HCT116 (cell line): ENCODE results near the gene KLHL11. TPM values are rescaled to one million over a fixed set of nuclear protein-coding genes. Genes with fewer than 3 reads are reported as not detected.
"Not testable (repeated sequence)": the region's sequence is repeated elsewhere in the genome, so short reads cannot be mapped to it uniquely, and the experiment has no call there.

ENCODE experiments used
- ATAC-seq: fragments of 200-7000 bp; cut with Tn5 transposase; 2 replicates; pipeline ENCODE4 v1.9.1; 2020; ENCODE audit warnings: mild to moderate bottlenecking, moderate library complexity
- BruUV-seq: library from RNA; stranded (reverse); fragments of 400-500 nt; replicated peaks from 2 replicates; lab custom pipeline; 2021; lab: Mats Ljungman, UMichigan
- CTCF ChIA-PET: fragments of 300-600 bp; sonication (Branson Sonifier 250); formaldehyde crosslinking; loops from one replicate; lab custom pipeline; 2021; ENCODE audit warnings: antibody characterized with exemption; lab: Charles Lee
- POLR2A ChIA-PET: fragments of 300-600, 350-600 bp; sonication (Branson Sonifier 250); formaldehyde crosslinking; loops from one replicate; lab custom pipeline; 2021; ENCODE audit warnings: antibody characterized with exemption; lab: Charles Lee
- RAD21 ChIA-PET, 2 experiments: fragments of 300-600 bp; sonication (Branson Sonifier 250); formaldehyde crosslinking; loops; one replicate each; lab custom pipeline; 2023; ENCODE audit warnings: low total read pairs in 2 of 2; ENCODE audit not compliant: uncharacterized antibody in 2 of 2, unreplicated experiment in 2 of 2, low non-redundant PET in 1 of 2; lab: Charles Lee
- DNase-seq: peaks from one replicate; pipeline ENCODE4 v3.0.0-alpha.2; 2010; ENCODE audit warnings: low read depth, low spot score
- H2AFZ ChIP-seq: fragments of 200-600 bp; shearing (Covaris generic), sonication (generic); 2 replicates; pipeline ENCODE4 v1.6.1; 2017; ENCODE audit warnings: low read depth, mixed run types, mixed read lengths, antibody characterized with exemption, low read length; ENCODE audit not compliant: poor library complexity, severe bottlenecking
- H3K27ac ChIP-seq: 2 replicates; pipeline ENCODE4 v1.5.1; 2012; ENCODE audit warnings: low read depth, low read length
- H3K27me3 ChIP-seq: fragments of 200-600 bp; sonication (generic); 2 replicates; pipeline ENCODE4 v1.6.1; 2016; ENCODE audit warnings: mixed run types, low read length, mixed read lengths; ENCODE audit not compliant: insufficient read depth
- H3K36me3 ChIP-seq, 2 experiments: fragments of 200-500 bp in 1 of 2; fragments of 200-600 bp in 1 of 2; sonication (Bioruptor generic) in 1 of 2; sonication (generic) in 1 of 2; 2 replicates each; pipeline versions ENCODE4 v1.5.1 to v1.6.1; 2014 to 2016; ENCODE audit warnings: low read length in 2 of 2, inconsistent platforms in 1 of 2, mixed read lengths in 1 of 2, mixed run types in 1 of 2; ENCODE audit not compliant: insufficient read depth in 2 of 2, control insufficient read depth in 1 of 2
- H3K4me1 ChIP-seq, 2 experiments: fragments of 200-600 bp in 1 of 2; sonication (generic) in 1 of 2; 2 replicates each; pipeline versions ENCODE4 v1.5.1 to v1.6.1; 2012 to 2017; ENCODE audit warnings: low read length in 2 of 2, inconsistent platforms in 1 of 2, mild to moderate bottlenecking in 1 of 2, mixed read lengths in 1 of 2, mixed run types in 1 of 2, moderate library complexity in 1 of 2; ENCODE audit not compliant: insufficient read depth in 2 of 2, control insufficient read depth in 1 of 2
- H3K4me2 ChIP-seq: fragments of 200-600 bp; sonication (generic); 2 replicates; pipeline ENCODE4 v1.6.1; 2017; ENCODE audit warnings: mixed run types, low read length, mixed read lengths
- H3K4me3 ChIP-seq, 2 experiments: fragments of 200-600 bp in 1 of 2; sonication (generic) in 1 of 2; replicated peaks in 1 of 2; 2 replicates each; pipeline ENCODE4 v1.5.1; 2011 to 2016; ENCODE audit warnings: low read length in 2 of 2, control low read depth in 1 of 2, low read depth in 1 of 2, mild to moderate bottlenecking in 1 of 2, mixed read lengths in 1 of 2, mixed run types in 1 of 2
- H3K79me2 ChIP-seq: fragments of 200-600 bp; sonication (generic); 2 replicates; pipeline ENCODE4 v1.6.1; 2017; ENCODE audit warnings: mild to moderate bottlenecking, mixed run types, low read length, moderate library complexity, mixed read lengths; ENCODE audit not compliant: insufficient read depth
- H3K9ac ChIP-seq: fragments of 200-600 bp; sonication (generic); 2 replicates; pipeline ENCODE4 v1.6.1; 2016; ENCODE audit warnings: low read length, mixed read lengths
- H3K9me2 ChIP-seq: fragments of 200-600 bp; sonication (generic), shearing (Covaris generic); 2 replicates; pipeline ENCODE4 v1.6.1; 2017; ENCODE audit warnings: mixed run types, mild to moderate bottlenecking, moderate library complexity; ENCODE audit not compliant: insufficient read depth
- H3K9me3 ChIP-seq, 2 experiments: fragments of 200-500 bp in 1 of 2; fragments of 200-600 bp in 1 of 2; sonication (Bioruptor generic) in 1 of 2; sonication (generic) in 1 of 2; 2 replicates each; pipeline ENCODE4 v1.6.1; 2014 to 2017; ENCODE audit warnings: low read length in 2 of 2, mixed read lengths in 2 of 2, inconsistent platforms in 1 of 2, low read depth in 1 of 2, mild to moderate bottlenecking in 1 of 2, mixed run types in 1 of 2, moderate library complexity in 1 of 2; ENCODE audit not compliant: control insufficient read depth in 1 of 2, insufficient read depth in 1 of 2
- H4K20me1 ChIP-seq: fragments of 200-600 bp; sonication (generic), shearing (Covaris generic); 2 replicates; pipeline ENCODE4 v1.6.1; 2017; ENCODE audit warnings: mixed run types, mild to moderate bottlenecking, moderate library complexity; ENCODE audit not compliant: insufficient read depth
- ZNF274 ChIP-seq: fragments of 200-500 bp; sonication (Bioruptor generic); IDR thresholded peaks from 2 replicates; pipeline ENCODE4 v1.6.1; 2014; ENCODE audit warnings: mild to moderate bottlenecking, low read depth, low read length, inconsistent platforms
- intact Hi-C: fragments of 100-400 bp; cut with micrococcal nuclease; formaldehyde crosslinking; loops from 2 replicates; pipeline ENCODE4 v1.10.0; 2022
- total RNA-seq: library from RNA; stranded (reverse); gene quantifications from one replicate; pipeline ENCODE4 v1.2.1, GENCODE V29; 2021; ENCODE audit not compliant: unreplicated experiment

The KLHL11 gene
- total RNA-seq, 1 experiment from 2014 or later, result 22.4 TPM

GRCh38 chr17:41851382-41851781 lies 13.8 kb downstream of the KLHL11 start:
- intact Hi-C loops, H3K4me1 ChIP-seq, H3K27me3 ChIP-seq, BruUV-seq, H3K4me3 ChIP-seq, H2AFZ ChIP-seq, ATAC-seq, RAD21 ChIA-PET, CTCF ChIA-PET, H3K4me2 ChIP-seq, H3K9me3 ChIP-seq, H3K9me2 ChIP-seq, DNase-seq, H3K9ac ChIP-seq, H3K27ac ChIP-seq, H4K20me1 ChIP-seq: not testable (repeated sequence)
- POLR2A ChIA-PET, result interaction anchor here (1.0 kb wide), 1 partner anchor 65 kb away, joined by 3 read pairs; the partner anchor contains the start of gene JUP
- Histone ChIP-seq H3K79me2 (peaks cover 70% of the 10 kb centered on the region), H3K36me3 (peaks cover 10 to 21% of the 10 kb centered on the region in 2 experiments; a peak in 3 of 4 replicates)

- TF ChIP-seq ZNF274, result no peak
- Histone ChIP-seq H3K9me3 (no peaks in the 10 kb centered on the region), H2AFZ (no peak overlapping the region), H4K20me1 (no peaks in the 10 kb centered on the region; the same call in 1 of the 2 replicates), H3K36me3 (peaks cover 8 to 15% of the 10 kb centered on the region in 2 experiments; a peak in 3 of 4 replicates), H3K27me3 (no peaks in the 10 kb centered on the region), H3K4me3 (no peak overlapping the region), H3K9ac (no peak overlapping the region), H3K4me2 (no peak overlapping the region), H3K4me1 (peaks cover 15 to 21% of the 10 kb centered on the region in 2 experiments), H3K9me2 (no peaks in the 10 kb centered on the region), H3K79me2 (peaks cover 58% of the 10 kb centered on the region), H3K27ac (no peak overlapping the region)
- POLR2A ChIA-PET, result interaction anchor here (1.9 kb wide), 1 partner anchor 16 kb away, joined by 5 read pairs; the partner anchor contains the start of gene KLHL11
- no TSS peak for BruUV-seq
- intact Hi-C loops, result no loop called here
- CTCF ChIA-PET, result no interaction called here
- RAD21 ChIA-PET, result no interaction called here
- DNase-seq, result no peak
- no peak for ATAC-seq
These were observed 15.8 kb downstream of the KLHL11 start for GRCh38 chr17:41849251-41849990.
